ENCODE data around the gene SEL1L2. TPM values are rescaled to one million over a fixed set of nuclear protein-coding genes. Genes with fewer than 3 reads are reported as not detected.
A peak's percentile ranks its signal among the peaks of the same experiment; 100 is the strongest.

Gene SEL1L2
- total RNA-seq, 2 donors from 2014 or later: not detected

DNA sequence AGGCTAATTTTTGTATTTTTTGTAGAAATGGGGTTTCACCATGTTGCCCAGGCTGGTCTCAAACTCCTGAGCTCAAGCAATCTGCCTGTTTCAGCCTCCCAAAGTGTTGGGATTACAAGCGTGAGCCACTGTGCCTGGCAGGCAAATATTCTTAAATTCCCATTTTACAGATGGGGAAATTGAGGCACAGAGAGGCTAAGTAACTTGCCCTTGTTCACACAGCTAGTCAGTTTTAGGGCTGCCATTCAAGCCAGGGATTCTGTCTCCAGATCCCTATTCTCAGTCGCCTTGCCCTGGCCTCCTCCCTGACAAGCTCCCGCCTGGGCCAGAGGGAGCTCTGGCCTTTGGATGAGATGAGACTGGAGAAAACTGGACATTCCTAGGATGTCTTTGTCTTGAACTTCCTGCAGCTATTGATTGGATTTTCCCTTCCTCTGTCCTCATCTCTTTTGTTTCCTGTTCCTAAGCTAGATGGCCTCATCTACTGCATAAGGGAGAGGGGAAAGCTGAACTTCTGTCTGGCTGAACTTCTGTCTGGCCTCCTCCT lies 115.1 kb downstream of the SEL1L2 start:
- H3K4me3 ChIP-seq (ENCODE audit: low read length): no peak overlapping the region
- peaks cover 11% of the 10 kb centered on the region for H3K27me3 Mint-ChIP-seq (ENCODE audit: insufficient read depth)
- no peak overlapping the region for H3K4me3 Mint-ChIP-seq
- no peak for DNase-seq
- no peaks in the 10 kb centered on the region for H3K36me3 ChIP-seq (ENCODE audit: control insufficient read depth, insufficient read depth, low read length)
- 90 to 91% methylated on average over 1 to 3 of the region's 3 CpGs for WGBS, 2 experiments (ENCODE audit: insufficient coverage in 1 of 2, insufficient read length in 1 of 2)
- no peak overlapping the region for H3K27ac Mint-ChIP-seq
- H3K9me3 Mint-ChIP-seq: no peaks in the 10 kb centered on the region
- TF ChIP-seq, protein P1, sequence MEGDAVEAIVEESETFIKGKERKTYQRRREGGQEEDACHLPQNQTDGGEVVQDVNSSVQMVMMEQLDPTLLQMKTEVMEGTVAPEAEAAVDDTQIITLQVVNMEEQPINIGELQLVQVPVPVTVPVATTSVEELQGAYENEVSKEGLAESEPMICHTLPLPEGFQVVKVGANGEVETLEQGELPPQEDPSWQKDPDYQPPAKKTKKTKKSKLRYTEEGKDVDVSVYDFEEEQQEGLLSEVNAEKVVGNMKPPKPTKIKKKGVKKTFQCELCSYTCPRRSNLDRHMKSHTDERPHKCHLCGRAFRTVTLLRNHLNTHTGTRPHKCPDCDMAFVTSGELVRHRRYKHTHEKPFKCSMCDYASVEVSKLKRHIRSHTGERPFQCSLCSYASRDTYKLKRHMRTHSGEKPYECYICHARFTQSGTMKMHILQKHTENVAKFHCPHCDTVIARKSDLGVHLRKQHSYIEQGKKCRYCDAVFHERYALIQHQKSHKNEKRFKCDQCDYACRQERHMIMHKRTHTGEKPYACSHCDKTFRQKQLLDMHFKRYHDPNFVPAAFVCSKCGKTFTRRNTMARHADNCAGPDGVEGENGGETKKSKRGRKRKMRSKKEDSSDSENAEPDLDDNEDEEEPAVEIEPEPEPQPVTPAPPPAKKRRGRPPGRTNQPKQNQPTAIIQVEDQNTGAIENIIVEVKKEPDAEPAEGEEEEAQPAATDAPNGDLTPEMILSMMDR (conservative IDR thresholded peaks at IDR 0.05): no peak
- peaks cover 31% of the 10 kb centered on the region for H3K4me1 Mint-ChIP-seq
- no peak overlapping the region for H3K9ac ChIP-seq (ENCODE audit: extremely low read depth, low read length, poor library complexity, severe bottlenecking)
- peaks cover 15% of the 10 kb centered on the region for H3K27me3 ChIP-seq (ENCODE audit: control insufficient read depth, insufficient read depth, low read length, poor library complexity, severe bottlenecking)
- H3K36me3 Mint-ChIP-seq (ENCODE audit: low read depth): no peaks in the 10 kb centered on the region
- no peaks in the 10 kb centered on the region for H3K9me3 ChIP-seq (ENCODE audit: control insufficient read depth, low read length)
- no peak overlapping the region for H3K27ac ChIP-seq (ENCODE audit: low read depth, low read length)
- peaks cover 4% of the 10 kb centered on the region for H3K4me1 ChIP-seq (ENCODE audit: control insufficient read depth, insufficient read depth, low read length)

DNA sequence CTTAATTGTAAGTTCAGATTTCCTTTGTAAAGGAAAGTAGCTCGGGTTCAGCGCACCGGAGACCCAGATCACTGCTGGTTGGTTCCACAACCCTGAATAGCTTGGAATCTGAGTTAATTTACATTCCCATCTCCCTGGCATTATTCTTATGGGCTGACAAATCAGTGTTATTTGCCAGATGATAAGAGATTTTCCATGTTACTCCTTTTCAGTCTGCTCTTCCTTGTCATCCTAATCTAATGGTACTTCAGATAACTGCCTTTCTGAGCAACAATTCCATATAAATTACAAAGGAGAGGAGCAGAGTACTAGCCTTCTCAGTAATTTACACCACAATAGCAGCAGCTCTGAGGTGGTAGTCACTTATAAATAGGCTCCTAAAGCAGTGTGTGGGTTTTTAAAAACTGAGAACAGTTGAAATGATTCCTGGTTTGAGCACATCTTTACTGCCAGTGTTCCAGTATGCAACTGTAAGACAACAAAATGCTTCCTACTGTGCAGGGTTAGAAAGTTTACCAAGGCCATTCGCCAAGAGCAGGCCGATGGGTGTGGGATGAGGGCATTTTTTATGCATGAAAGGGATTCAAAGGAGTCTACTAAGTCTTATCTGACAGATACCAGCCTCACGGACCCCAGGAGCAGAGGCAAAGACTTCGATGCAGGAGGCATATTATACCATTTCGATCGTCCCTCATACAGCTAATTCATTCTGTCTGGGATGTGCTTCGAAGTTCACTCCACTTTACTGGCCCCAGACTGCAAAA lies 115.8 kb downstream of the SEL1L2 start:
- peaks cover 31% of the 10 kb centered on the region for H3K4me1 Mint-ChIP-seq
- Histone ChIP-seq H3K9me3 (ENCODE audit: control insufficient read depth, low read length) (no peaks in the 10 kb centered on the region), H3K27ac (ENCODE audit: low read depth, low read length) (no peak overlapping the region), H3K27me3 (ENCODE audit: control insufficient read depth, insufficient read depth, low read length, poor library complexity, severe bottlenecking) (peaks cover 15% of the 10 kb centered on the region), H3K36me3 (ENCODE audit: control insufficient read depth, insufficient read depth, low read length) (no peaks in the 10 kb centered on the region), H3K4me3 (ENCODE audit: low read length) (no peak overlapping the region), H3K4me1 (ENCODE audit: control insufficient read depth, insufficient read depth, low read length) (peaks cover 4% of the 10 kb centered on the region), H3K9ac (ENCODE audit: extremely low read depth, low read length, poor library complexity, severe bottlenecking) (no peak overlapping the region)
- peaks cover 13% of the 10 kb centered on the region for H3K27me3 Mint-ChIP-seq (ENCODE audit: insufficient read depth)
- WGBS, 2 experiments (ENCODE audit: insufficient coverage in 1 of 2, insufficient read length in 1 of 2): 23 to 24% methylated on average over 8 to 10 of the region's 10 CpGs
- no peaks in the 10 kb centered on the region for H3K9me3 Mint-ChIP-seq
- H3K36me3 Mint-ChIP-seq (ENCODE audit: low read depth): no peaks in the 10 kb centered on the region
- H3K27ac Mint-ChIP-seq: peak overlapping the region; percentile 10
- TF ChIP-seq, protein P1 (conservative IDR thresholded peaks at IDR 0.05): no peak
- DNase-seq: peak; percentile 65
- no peak overlapping the region for H3K4me3 Mint-ChIP-seq

DNA sequence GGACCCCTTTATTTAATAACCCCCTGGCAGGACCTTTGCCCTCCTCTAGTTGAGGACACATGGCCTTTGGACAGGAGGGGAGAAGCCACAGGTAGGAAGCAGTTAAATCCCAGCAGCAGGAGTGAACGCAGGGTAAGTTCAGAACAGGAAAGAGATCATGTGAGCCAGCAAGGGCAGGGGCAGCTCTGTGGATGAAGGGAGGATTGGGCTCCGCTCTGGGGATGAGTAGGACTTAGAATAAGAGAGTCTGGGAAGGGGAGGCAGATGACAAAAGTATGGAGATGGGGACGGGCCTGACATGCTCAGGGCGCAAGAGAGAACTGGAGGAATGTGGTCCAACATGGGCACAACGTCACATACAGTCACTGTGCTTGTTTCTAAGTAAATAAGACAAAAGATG lies 116.6 kb downstream of the SEL1L2 start:
- peaks cover 4% of the 10 kb centered on the region for H3K4me1 ChIP-seq (ENCODE audit: control insufficient read depth, insufficient read depth, low read length)
- no peak overlapping the region for H3K4me3 Mint-ChIP-seq
- no peak overlapping the region for H3K9ac ChIP-seq (ENCODE audit: extremely low read depth, low read length, poor library complexity, severe bottlenecking)
- WGBS, 2 experiments (ENCODE audit: insufficient coverage in 1 of 2, insufficient read length in 1 of 2): 47 to 67% methylated on average over 4 to 5 of the region's 5 CpGs
- H3K27me3 ChIP-seq (ENCODE audit: control insufficient read depth, insufficient read depth, low read length, poor library complexity, severe bottlenecking): peaks cover 15% of the 10 kb centered on the region
- H3K4me1 Mint-ChIP-seq: peaks cover 31% of the 10 kb centered on the region
- peak overlapping the region; percentile 11 for H3K27ac Mint-ChIP-seq
- no peaks in the 10 kb centered on the region for H3K9me3 Mint-ChIP-seq
- H3K27me3 Mint-ChIP-seq (ENCODE audit: insufficient read depth): peaks cover 13% of the 10 kb centered on the region
- no peak overlapping the region for H3K27ac ChIP-seq (ENCODE audit: low read depth, low read length)
- peak; percentile 78 for DNase-seq
- no peaks in the 10 kb centered on the region for H3K36me3 ChIP-seq (ENCODE audit: control insufficient read depth, insufficient read depth, low read length)
- H3K9me3 ChIP-seq (ENCODE audit: control insufficient read depth, low read length): no peaks in the 10 kb centered on the region
- H3K4me3 ChIP-seq (ENCODE audit: low read length): no peak overlapping the region
- H3K36me3 Mint-ChIP-seq (ENCODE audit: low read depth): no peaks in the 10 kb centered on the region
- TF ChIP-seq, protein P1 (conservative IDR thresholded peaks at IDR 0.05): no peak
